Hypothalamus (tissue), 51 donors: ENCODE results near the gene ADD1.
A peak's percentile ranks its signal among the peaks of the same experiment; 100 is the strongest.

ENCODE experiments used
- DNase-seq, 51 donors: peaks; one replicate each; lab custom pipeline; 2025; lab: John Stamatoyannopoulos, UW

Gene ADD1

DNA sequence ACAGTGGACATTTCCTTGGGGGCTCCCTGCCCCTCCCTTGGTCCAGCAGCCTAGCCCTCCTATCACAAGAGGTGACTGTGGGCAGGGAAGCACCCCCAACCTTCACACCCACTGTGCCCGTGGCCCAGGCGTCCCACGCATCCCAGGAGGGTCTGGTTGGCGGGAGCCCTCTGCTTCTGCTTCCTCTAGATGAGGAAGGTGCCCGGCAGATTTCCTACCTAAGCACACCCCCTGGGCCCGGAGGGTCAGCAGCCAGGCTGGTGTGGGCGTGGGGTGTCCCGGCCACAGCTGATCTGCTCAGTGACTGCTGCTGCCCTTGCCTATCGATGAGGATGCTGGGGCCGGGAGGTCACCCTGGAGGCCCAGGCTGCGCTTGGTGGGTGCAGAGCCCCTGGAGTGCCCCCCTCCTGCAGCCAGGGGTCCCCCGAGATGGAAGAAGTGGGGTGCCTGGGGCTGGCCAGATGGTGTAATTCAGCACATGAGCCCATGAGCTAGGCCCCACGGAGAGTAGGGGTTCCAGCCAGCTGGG lies 38.6 kb upstream of the ADD1 start:
- DNase-seq = no peak

DNA sequence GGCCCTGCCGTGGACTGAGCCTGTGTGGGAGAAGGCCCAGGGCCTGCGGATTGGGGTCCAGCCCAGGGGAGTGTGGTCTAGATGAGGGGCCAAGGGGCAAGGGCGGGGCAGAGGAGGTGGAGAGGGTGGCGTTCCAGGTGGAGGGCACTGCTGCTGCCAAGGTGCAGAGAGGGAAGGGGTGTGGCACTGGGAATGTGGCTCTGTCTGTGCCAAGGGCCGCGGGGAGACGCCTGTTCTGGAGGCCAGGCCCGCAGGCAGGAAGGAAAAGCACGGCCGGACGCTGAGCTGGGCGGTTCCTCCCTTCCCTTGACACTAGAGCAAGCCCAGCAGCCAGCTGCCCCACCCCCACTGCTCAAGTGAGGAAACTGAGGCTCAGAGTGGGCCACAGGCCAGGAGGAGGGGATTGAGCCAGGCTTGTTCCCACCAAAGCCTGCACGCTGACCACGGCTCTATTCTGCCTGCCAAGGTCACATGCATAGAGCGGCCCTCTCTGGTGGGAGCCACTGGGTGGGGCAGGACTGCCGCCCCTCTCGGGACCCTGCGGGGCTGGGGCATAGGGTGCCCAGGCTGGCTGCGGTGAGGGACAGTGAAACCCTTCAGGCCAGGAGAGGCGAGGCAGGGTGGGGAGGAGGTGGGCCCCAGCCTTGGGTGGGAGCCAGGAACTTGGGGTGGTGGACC lies 37.8 kb upstream of the ADD1 start:
- no peak for DNase-seq

DNA sequence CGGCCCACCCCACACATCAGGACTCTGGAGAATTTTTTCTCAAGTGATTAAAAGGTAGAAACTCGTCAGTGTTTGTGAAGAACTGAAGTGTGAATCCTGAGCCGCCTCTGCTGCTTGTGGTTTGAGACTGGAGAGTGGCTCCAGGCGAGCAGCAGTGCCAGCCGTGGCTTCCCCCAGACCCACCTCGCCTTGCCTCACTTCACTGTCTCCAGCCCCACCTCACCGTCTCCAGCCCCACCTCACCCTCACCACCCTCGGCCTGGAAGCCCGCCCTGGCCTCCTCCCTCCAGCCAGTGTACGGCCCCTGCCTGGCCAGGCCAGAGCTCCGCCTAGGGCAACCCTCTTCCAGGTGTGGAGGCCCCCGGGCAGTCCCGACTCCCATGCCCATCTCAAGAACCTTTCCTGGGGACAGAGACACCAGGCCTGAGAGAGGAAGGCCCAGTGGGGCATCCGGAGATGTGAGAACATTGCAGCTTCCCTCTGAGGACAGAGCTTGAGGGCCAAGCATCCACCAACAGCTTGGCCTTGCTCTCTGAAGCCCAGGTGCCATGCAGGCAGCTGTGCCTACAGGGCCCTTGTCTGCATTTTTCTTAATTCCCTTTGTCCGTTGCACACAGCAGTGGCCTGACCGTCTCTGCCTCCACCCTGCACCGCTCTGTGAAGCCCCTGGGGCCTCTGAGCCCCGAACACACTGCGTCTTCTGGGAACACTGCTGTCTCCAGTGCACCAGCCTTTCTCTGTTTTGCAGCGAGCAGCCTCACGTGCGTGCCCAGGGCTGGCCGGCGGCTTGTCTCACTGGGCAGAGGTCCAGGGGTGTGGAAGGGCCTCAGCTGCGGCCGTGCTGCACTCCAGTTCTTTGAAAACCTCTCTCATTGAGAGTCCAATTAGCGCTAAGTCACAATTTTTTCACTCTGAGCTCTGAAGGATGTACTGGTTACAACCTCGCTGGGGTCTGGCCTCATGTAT lies 37.0 kb upstream of the ADD1 start:
- peak in 22 of 51 donors; percentile 23 to 71 (median 45) for DNase-seq

DNA sequence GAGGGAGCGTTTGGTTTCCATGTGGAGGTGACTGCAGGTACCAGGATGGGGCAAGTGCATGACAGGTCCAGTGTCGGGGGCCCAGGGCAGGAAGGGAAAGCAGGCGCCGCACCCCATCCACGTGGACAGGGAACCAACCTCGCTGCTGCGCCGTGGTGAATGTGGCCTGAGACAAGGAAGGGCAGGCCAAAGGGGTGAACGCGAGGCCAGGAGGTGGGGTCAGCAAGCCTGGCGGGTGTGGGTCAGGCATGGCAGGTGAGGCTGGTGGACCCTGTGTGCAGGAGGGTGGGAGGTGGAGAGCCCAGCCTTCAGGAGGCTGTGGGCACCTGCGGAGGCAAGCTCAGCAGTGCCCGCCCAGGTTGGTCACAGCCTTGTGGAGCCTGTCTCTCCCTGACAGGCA lies 36.1 kb upstream of the ADD1 start:
- DNase-seq = no peak

DNA sequence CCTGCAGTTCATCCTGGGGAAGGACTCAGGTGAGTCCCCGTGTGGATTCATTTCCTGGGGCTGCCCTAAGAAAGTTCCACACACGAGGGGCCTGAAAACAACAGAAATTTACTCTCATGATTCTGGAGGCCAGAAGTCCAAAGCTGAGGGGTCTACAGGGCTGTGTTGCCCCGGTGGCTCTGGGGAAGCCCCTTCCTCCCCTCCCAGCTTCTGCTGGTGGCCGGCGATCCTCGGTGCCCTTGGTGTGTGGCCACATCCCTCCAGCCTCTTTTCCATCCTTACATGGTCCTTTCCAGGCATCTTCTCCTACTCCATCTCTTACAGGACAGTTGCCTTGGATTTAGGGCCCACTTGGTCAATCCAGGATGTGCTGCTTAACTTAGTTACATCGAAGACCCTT lies 35.6 kb upstream of the ADD1 start:
- no peak for DNase-seq

DNA sequence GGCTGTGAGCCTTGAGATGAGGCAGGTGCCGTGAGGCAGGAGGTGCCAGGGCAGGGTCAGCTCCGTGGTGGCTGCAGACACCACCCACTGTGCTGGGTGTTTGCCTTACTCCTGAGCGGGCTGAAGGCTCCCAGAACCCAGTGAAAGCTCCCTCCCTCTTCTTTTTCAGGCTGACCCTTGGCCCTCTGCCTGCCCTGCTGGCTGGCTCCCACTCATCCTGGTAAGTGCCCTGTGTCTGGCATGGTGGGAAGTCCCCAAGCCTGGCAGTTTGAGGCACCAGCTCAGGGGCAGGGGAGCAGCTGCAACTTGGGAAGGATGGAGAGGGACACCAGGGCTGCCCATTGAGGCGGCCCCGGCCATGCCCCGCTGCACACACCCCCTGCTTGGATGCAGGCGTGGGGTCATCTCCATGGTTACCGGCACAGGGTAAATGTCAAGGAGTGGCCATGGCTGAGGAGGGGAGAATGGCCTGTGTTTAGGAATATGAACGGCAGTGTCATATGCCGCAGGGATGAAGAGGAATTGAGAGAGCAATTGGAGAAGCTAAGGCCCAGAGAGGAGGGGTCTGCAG lies 33.9 kb upstream of the ADD1 start:
- DNase-seq = peak in 13 of 51 donors; percentile 23 to 67 (median 49)

DNA sequence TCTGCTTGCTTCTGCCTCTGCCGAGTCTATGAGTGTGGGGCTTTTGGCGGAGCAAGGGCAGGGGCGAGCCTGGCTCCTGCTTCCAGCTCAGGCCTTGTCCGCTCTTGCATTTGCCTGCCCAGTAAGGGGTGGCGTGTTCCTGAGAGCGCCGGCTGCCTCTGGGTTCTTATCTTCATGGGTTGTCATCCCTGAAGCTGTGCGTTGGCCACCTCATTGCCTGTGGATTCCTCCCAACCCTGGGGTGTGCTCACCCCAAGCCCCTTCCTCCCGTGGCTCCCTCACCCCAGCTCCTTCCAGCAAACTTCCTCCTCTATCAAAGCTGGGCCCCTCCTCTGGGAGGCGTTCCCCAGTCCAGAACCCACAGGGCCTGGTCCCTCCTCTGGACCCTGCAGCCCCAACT lies 33.3 kb upstream of the ADD1 start:
- DNase-seq = no peak

DNA sequence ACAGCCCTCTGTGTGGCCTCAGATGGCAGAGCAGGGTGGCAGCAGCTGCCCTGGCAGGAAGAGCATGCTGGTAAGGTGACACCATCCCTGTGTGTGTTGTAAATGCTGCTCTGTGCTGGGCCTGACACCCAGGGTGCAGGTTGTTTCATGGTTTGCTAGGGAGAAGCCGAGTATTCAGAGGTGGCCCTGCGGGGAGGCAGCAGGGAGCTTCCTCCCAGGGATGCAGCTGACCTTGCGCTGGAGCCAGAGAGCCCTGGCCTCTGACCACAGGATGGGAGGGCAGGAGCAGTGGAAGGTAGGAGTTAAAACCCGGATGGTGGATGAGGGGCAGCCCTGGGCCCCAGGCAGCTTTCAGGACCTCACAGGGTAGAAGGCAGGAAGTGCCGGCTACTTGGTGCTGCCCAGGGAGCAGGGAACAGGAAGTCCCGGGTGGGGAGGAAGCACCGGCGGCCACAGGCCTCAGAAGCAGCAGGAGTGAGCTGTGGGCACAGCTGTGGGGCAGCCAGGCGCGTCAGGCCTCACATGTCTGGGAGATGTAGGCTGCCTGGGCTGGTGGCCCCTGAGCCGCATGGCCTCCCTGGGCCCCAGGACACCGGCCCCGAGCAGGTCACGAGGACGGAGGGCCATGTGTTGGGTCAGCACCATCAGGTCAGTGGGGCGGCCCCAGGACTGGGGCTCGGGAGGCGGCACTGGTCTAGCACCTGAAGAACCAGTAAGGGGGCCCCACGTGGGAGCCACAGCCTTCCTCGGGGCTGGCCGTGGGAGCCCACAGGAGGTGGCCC lies 31.6 kb upstream of the ADD1 start:
- DNase-seq = peak in 28 of 51 donors; percentile 16 to 71 (median 43)

DNA sequence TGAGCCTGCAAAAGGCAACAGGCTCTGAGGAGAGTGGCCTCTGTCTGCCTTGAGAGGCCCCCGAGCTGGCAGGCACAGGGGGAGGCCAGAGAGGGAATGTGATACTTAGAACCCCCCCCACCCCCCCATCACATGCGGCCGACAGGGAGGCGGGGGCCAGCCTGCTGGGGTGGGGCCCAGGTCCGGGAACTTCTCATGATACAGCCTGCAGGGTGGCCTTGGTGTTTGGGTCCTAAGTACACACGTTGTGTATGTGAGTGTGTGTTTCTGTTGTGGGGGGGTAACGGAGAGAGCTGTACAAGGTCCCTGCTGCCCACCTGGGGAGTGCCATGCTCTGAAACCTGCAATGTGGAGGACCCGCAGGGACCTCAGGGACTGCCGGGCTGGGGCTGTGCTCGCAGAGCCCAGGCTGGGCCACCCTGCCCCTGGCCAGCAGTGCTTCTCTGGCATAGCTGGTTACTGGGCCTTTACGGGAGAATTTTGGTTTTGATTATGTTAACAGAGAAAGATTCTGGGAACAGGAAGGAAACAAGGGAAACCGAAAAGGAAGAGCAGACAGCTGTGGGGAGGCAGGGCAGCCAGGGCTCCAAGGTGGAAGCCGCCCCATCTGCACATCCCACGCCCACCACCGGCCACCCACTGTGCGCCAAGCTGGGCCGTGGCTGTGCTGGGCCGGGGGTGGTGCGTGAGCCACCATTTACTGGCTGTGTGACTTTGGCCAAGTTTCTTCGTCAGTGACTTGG lies 30.9 kb upstream of the ADD1 start:
- DNase-seq = no peak

DNA sequence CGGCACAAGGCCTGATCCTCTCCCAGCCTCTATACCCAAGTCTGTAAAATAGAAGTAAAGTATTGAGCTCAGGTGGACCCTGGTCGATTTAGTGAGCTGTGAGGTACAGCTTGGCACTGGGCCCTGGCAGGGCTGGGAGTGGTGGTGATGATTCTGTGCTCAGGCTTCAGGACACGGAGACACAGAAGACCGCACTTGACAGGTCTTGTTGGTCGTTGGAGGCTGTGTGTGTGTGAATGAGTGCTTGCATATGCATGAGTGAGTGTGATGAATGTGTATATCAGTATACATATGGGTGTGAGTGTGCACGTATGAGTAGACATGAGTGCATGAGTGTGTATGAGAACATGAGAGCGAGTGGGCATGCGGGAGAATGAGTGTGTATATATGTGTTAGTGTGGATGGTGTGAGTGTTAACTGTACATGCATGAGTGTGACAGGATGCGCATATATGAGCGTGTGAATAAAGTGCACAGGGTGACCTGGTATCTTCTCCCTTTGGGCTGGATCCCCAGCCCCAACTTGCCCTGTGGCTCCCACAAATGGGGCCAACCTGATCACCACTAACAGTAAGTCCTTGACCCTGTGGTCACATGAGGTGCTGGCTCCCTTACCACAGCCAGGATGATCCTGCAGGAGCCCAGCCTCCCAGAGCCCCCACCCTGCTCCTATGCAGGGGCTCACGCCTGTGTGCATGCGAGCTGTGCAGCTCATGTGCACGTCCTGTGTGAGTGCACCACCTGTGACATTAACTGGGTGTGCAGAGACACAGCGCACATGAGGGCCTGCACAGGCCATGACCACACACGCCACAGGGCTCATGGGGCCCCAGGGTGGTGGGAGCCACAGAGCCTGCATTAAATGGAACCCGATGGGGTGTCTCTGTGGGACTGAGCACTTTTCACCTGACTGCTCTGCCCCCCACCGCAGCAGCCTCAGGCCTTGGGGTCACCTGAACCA lies 29.9 kb upstream of the ADD1 start:
- DNase-seq = no peak

DNA sequence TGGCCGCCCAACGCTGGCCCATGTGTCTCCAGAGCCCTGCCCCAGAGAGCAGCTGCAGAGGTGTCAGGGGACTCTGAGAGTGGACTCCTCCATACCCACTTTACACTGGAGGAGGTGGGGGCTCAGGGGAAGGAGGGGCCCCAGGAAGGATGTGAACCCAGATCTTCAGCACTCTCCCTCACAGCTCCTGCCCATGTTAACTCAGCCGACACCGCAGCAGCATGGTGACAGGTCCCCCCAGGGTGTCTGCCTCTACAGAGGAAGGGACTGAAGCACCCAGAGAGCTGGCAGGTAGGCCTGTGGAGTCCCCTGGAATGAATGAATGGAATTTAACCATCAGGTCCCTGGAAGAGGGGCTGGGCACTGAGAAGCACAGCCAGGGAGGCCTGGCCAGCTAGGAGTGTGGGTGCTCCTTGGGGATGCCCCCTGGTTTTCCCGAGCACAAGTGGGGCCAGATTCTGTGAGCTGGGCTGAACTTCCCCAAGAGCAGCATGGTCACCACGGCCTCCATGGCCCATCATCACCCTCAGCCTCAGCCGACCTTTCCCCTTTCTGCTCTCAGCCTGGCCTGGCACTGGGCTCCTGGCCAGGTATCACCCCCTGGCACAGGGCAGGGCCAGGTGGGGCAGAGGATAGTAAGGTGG lies 28.9 kb upstream of the ADD1 start:
- no peak for DNase-seq

DNA sequence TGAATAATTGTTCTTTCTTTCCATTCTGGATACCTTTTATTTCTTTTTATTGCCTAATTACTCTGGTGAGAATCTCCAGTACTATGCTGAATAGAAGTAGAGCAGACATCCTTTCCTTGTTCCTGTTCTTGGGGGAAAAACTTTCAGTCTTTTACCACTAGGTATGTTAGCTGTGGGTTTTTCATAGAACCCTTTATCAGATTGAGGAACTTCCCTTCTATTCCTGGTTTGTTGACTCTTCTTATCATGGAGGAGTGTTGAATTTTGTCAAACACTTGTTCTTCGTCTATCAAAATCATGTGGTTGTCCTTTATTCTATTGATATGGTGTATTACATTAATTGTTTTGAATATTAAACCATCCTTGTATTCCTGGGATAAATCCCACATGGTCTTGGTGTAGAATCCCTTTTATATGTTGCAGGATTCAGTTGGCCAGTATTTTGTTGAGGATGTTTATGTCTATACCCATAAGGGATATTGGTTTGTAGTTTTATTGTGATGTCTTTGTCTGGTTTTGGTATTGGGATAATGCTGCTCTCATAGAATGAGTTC lies 27.2 kb upstream of the ADD1 start:
- DNase-seq = no peak

DNA sequence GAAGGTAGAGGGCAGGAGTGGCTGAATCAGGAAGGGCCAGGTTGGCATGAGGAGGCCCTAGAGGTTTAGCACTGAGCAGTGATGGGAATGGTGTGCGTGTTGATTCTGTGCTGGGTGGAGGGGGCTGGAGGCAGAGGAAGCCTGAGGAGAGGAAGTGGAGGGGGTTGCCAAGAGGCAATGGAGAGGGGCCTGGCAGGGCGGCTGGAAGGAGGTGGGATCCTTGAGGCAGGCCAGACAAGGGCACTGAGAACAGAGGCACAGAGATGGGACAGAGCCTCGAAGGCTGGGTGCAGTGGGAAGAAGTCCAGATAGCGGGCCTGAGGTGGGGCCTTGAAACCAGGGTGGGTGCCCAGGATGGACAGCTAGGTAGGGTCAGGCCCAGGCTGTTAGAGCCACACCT lies 26.5 kb upstream of the ADD1 start:
- DNase-seq = no peak

DNA sequence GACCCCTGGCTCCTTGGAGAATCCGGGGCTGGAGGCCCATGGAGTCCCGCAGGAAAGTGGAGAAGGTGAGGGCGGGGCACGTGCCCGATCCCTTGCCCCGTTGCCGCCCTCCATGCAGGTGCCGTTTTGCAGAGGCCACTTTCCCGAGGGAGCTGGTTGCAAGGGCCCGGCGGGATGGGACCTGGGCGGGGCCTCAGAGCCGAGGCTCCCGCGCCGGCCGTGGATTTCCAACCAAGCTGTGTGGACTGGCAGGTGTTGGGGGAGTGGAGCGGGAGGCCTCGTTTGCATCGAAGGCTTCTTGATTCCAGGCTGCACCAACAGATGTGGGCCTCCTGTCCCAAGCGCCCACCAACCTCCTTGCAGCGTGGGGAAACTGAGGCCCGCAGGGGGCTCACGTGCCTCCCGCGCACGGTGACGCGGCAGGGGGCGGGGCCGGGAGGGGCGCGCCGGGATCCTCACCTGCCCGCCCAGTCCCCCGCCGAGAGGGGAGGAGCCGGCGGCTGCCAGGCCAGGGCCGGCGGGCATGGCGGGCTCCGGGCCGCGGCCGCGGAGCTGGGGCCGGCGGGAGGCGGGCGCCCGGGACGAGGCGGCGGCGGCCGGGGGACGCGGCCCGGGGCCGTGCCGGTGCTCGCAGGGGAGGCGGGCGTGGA lies 25.8 kb upstream of the ADD1 start:
- DNase-seq = no peak

DNA sequence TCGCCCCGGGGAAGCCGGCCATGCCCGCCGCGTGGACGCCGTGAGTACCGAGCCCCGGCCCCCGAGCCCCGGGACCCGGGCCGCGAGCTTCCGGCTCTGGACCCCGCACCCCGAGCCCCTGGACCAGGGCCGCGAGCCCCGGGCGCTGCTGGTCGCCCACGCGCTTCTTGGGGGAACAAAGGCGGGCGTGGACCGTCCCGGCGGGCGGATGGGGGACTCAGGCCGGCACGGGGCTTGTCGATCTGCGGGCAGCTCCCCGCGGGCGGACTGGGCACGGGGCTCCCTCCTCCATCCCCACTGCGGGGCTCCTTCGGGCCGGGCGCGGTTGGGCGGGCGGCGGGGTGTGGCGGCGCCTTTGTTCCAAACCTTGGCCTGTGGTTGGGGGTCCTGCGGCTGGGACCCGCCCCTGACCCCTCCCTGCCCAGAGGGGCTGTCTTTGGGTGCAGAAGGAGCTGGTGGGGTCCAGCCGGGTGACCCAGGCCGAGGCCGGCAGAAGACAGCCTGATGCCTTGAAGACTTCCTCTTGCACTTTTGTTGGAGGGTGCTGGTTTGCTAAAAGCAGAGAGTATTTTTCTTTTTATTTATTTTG lies 25.2 kb upstream of the ADD1 start:
- DNase-seq = no peak

DNA sequence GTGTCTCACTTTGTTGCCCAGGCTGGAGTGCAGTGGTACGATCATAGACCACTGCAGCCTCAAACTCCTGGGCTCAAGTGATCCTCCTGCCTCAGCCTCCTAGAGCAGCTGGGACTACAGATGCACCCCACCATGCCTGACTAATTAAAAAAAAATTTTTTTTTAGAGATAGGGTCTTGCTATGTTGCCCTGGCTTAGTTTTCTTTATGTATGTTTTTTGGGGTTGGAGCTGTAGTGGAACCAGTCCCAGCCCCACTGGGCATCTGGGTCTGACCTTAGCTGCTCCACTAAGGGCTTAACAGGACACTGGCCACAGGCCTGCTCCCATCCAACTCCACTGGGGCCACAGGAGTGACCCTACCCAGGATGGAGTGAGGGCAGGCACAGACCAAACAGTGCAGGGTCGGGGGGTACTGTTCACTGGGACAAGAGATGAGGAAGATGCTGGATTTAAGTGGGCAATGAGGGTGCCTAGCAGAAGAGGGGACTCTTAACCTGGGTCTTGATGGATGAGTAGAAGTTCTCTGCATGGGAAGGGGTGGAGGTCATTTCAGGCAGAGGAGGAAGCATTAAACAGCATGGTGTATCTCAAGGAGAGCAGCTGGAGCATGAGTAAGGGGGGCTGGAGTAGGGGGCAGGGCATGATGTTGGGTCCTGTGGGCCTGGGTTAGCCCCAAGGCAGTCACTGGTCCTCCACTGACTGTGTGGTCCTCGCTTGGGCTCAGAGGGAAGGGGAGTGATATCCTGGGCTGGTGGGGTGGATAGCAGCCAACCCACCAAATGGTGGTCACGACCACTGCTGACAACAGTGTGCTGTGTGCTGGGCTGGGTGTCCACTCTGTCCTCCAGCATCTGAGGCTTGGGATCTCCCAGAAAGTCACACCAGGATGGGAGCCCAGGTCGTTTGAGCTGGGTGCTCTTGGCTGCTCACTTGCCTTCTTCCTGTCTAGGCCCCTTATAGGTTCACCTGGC lies 24.1 kb upstream of the ADD1 start:
- DNase-seq = no peak
